ENCODE measurements around the gene VWA5A. TPM values are rescaled to one million over a fixed set of nuclear protein-coding genes. Genes with fewer than 3 reads are reported as not detected.
"Not testable (repeated sequence)": the region's sequence is repeated elsewhere in the genome, so short reads cannot be mapped to it uniquely, and the experiment has no call there.

Gene VWA5A
- total RNA-seq, 2 donors from 2014 or later = 38.3 to 65.4 TPM

DNA sequence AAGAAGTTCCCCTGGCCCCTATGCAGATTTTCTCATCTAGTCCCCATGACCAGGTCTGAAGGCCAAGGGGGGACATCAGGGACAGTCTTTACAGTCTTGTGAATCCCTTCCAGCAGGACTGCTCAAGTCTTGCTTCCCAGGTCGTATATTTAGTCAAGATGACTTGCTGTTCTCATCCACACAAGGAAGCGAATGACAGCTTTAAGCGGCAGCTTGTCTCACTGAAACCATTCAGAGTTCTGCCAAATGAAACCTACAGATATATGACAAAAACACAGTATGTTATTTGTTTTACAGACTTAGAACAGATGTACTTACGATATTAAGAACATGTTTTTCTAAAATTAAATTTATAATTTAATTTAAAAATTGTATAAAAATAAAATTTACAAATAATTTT is 5.6 kb downstream of the VWA5A start:
- Histone ChIP-seq H3K36me3 (ENCODE audit: control insufficient read depth, insufficient read depth, low read length) (peaks cover 74% of the 10 kb centered on the region), H3K4me1 (ENCODE audit: control insufficient read depth, insufficient read depth, low read length) (peaks cover 13% of the 10 kb centered on the region), H3K27ac (ENCODE audit: low read depth, low read length) (no peak overlapping the region), H3K9ac (ENCODE audit: extremely low read depth, low read length, poor library complexity, severe bottlenecking) (no peak overlapping the region), H3K27me3 (ENCODE audit: control insufficient read depth, insufficient read depth, low read length, poor library complexity, severe bottlenecking) (no peaks in the 10 kb centered on the region), H3K4me3 (ENCODE audit: low read length) (no peak overlapping the region), H3K9me3 (ENCODE audit: control insufficient read depth, low read length) (peaks cover 10% of the 10 kb centered on the region)
- H3K4me3 Mint-ChIP-seq = no peak overlapping the region
- peaks cover 8% of the 10 kb centered on the region for H3K9me3 Mint-ChIP-seq
- no peak overlapping the region for H3K27ac Mint-ChIP-seq
- 93 to 100% methylated on average over 1 to 3 of the region's 4 CpGs for WGBS, 2 experiments (ENCODE audit: insufficient coverage in 1 of 2, insufficient read length in 1 of 2)
- TF ChIP-seq, protein P1, sequence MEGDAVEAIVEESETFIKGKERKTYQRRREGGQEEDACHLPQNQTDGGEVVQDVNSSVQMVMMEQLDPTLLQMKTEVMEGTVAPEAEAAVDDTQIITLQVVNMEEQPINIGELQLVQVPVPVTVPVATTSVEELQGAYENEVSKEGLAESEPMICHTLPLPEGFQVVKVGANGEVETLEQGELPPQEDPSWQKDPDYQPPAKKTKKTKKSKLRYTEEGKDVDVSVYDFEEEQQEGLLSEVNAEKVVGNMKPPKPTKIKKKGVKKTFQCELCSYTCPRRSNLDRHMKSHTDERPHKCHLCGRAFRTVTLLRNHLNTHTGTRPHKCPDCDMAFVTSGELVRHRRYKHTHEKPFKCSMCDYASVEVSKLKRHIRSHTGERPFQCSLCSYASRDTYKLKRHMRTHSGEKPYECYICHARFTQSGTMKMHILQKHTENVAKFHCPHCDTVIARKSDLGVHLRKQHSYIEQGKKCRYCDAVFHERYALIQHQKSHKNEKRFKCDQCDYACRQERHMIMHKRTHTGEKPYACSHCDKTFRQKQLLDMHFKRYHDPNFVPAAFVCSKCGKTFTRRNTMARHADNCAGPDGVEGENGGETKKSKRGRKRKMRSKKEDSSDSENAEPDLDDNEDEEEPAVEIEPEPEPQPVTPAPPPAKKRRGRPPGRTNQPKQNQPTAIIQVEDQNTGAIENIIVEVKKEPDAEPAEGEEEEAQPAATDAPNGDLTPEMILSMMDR (conservative IDR thresholded peaks at IDR 0.05) = no peak
- H3K27me3 Mint-ChIP-seq (ENCODE audit: insufficient read depth) = no peaks in the 10 kb centered on the region
- H3K36me3 Mint-ChIP-seq (ENCODE audit: low read depth) = peaks cover 68% of the 10 kb centered on the region
- no peak for DNase-seq
- H3K4me1 Mint-ChIP-seq = peaks cover 47% of the 10 kb centered on the region

DNA sequence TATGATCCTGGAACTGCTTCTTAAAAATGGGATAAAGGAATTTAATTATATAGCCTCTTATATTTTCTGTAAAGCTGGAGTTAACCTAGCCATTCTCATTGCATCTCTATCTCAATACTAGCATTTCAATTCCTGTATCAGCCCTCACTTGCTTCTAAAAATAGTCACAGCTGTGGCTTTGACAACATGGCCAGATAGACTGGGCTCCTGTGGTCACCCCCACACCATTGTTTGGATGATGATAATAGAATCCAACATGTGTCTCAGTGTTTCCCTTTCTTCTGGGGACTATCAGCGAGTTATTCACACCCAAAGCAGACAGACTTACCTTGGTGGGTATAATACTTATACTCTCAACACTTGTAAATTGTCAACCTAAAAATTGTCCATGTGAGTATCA is 6.9 kb downstream of the VWA5A start:
- Histone ChIP-seq H3K4me1 (ENCODE audit: control insufficient read depth, insufficient read depth, low read length) (peaks cover 7% of the 10 kb centered on the region), H3K36me3 (ENCODE audit: control insufficient read depth, insufficient read depth, low read length) (peaks cover 74% of the 10 kb centered on the region), H3K27me3 (ENCODE audit: control insufficient read depth, insufficient read depth, low read length, poor library complexity, severe bottlenecking) (no peaks in the 10 kb centered on the region), H3K4me3 (ENCODE audit: low read length) (peak overlapping the region; percentile 56), H3K27ac (ENCODE audit: low read depth, low read length) (no peak overlapping the region), H3K9me3 (ENCODE audit: control insufficient read depth, low read length) (peaks cover 10% of the 10 kb centered on the region), H3K9ac (ENCODE audit: extremely low read depth, low read length, poor library complexity, severe bottlenecking) (no peak overlapping the region)
- no peak for DNase-seq
- TF ChIP-seq, protein P1 (conservative IDR thresholded peaks at IDR 0.05) = no peak
- no peak overlapping the region for H3K27ac Mint-ChIP-seq
- H3K36me3 Mint-ChIP-seq (ENCODE audit: low read depth) = peaks cover 70% of the 10 kb centered on the region
- no peak overlapping the region for H3K4me3 Mint-ChIP-seq
- WGBS, 2 experiments (ENCODE audit: insufficient coverage in 1 of 2, insufficient read length in 1 of 2) = 91% methylated on average over 1 of the region's 1 CpG; no CpG with 5 or more reads in 1 of the 2 experiments
- H3K4me1 Mint-ChIP-seq = peaks cover 40% of the 10 kb centered on the region
- peaks cover 14% of the 10 kb centered on the region for H3K9me3 Mint-ChIP-seq
- H3K27me3 Mint-ChIP-seq (ENCODE audit: insufficient read depth) = no peaks in the 10 kb centered on the region

DNA sequence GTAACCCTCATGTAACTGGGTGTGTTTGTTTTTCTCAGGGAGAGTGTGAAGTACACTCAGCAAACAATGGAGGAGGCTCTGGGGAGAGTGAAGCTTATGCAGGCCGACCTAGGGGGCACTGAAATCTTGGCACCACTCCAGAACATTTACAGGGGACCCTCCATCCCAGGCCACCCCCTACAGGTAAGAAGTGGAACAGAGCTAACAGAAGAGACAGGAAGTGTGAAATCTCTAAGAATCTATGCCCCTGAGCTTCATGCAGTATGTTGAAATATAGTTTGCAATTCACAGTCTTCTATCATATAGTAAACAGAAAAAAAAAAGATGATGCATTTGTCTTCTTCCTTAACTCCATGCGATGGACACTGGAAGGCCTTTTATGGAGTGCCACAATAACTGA is 8.4 kb downstream of the VWA5A start:
- no peak overlapping the region for H3K4me3 Mint-ChIP-seq
- Histone ChIP-seq H3K9me3 (ENCODE audit: control insufficient read depth, low read length) (peaks cover 10% of the 10 kb centered on the region), H3K4me3 (ENCODE audit: low read length) (no peak overlapping the region), H3K4me1 (ENCODE audit: control insufficient read depth, insufficient read depth, low read length) (peaks cover 7% of the 10 kb centered on the region), H3K9ac (ENCODE audit: extremely low read depth, low read length, poor library complexity, severe bottlenecking) (no peak overlapping the region), H3K27me3 (ENCODE audit: control insufficient read depth, insufficient read depth, low read length, poor library complexity, severe bottlenecking) (no peaks in the 10 kb centered on the region), H3K36me3 (ENCODE audit: control insufficient read depth, insufficient read depth, low read length) (peaks cover 62% of the 10 kb centered on the region), H3K27ac (ENCODE audit: low read depth, low read length) (no peak overlapping the region)
- H3K36me3 Mint-ChIP-seq (ENCODE audit: low read depth) = peaks cover 60% of the 10 kb centered on the region
- H3K27me3 Mint-ChIP-seq (ENCODE audit: insufficient read depth) = peaks cover 2% of the 10 kb centered on the region
- H3K9me3 Mint-ChIP-seq = peaks cover 27% of the 10 kb centered on the region
- H3K27ac Mint-ChIP-seq = no peak overlapping the region
- DNase-seq = peak; percentile 57
- peaks cover 36% of the 10 kb centered on the region for H3K4me1 Mint-ChIP-seq
- TF ChIP-seq, protein P1 (conservative IDR thresholded peaks at IDR 0.05) = peak; percentile 74
- 82% methylated on average over 2 of the region's 2 CpGs; no CpG with 5 or more reads in 1 of the 2 experiments for WGBS, 2 experiments (ENCODE audit: insufficient coverage in 1 of 2, insufficient read length in 1 of 2)

DNA sequence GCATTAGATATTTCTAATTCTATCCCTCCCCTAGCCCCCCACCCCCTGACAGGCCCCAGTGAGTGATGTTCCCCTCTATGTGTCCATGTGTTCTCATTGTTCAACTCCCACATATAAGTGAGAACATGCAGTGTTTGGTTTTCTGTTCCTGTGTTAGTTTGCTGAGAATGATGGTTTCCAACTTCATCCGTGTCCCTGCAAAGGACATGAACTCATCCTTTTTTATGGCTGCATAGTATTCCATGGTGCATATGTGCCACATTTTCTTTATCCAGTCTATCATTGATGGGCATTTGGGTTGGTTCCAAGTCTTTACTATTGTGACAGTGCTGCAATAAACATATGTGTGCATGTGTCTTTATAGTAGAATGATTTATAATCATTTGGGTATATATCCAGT is 11.9 kb downstream of the VWA5A start:
- Histone ChIP-seq H3K36me3 (ENCODE audit: control insufficient read depth, insufficient read depth, low read length) (peaks cover 33% of the 10 kb centered on the region), H3K9me3 (ENCODE audit: control insufficient read depth, low read length) (peaks cover 10% of the 10 kb centered on the region)
- H3K4me1 ChIP-seq (ENCODE audit: control insufficient read depth, insufficient read depth, low read length); H3K27ac Mint-ChIP-seq; H3K4me3 ChIP-seq (ENCODE audit: low read length); H3K9ac ChIP-seq (ENCODE audit: extremely low read depth, low read length, poor library complexity, severe bottlenecking); H3K27me3 ChIP-seq (ENCODE audit: control insufficient read depth, insufficient read depth, low read length, poor library complexity, severe bottlenecking); H3K27ac ChIP-seq (ENCODE audit: low read depth, low read length); DNase-seq; H3K4me3 Mint-ChIP-seq: not testable (repeated sequence)
- Mint-ChIP-seq H3K27me3 (ENCODE audit: insufficient read depth) (peaks cover 16% of the 10 kb centered on the region), H3K4me1 (peaks cover 20% of the 10 kb centered on the region), H3K36me3 (ENCODE audit: low read depth) (peaks cover 38% of the 10 kb centered on the region), H3K9me3 (peaks cover 29% of the 10 kb centered on the region)
- WGBS, 2 experiments (ENCODE audit: insufficient coverage in 1 of 2, insufficient read length in 1 of 2) = no CpG with 5 or more reads among the region's 1 CpG
